ENCODE results near the gene HIP1R.

HIP1R gene

DNA sequence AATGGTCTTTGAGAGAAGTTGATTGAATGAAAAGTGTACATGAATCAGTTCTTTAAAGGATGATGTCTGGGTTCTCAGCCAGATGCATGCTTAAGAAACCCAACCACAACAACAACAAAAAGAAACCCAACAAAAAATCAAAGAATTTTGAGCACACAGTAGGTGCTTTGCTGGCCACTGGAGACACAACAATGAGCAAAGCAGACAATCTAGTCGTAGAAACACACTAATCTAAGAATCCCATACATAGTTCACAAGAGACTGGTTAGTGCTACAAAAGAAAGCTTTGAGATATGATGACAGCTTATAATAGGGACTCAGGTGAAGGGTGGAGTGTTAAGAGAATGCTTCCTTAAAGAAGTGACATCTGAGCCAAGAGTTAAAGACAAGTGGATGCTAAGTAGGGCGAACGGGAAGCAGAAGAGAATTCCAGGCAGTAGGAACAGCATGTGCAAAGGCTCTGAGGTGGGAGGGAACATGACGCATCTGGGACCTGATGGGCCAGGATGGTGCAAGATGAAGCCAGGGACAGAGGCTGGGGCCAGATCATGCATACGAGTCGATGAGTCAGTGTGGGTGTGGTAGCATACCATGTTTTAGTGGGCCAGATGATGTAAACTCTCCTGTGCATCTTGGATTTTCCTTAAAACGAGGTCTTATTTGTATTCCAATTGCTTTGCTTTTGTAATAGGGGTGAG is 4.6 kb upstream of the HIP1R start:
- DNase-seq (ENCODE audit: low spot score), result no peak

GRCh38 chr12:122834104-122834920 is 945 bp upstream of the HIP1R start:
- peak; percentile 61 for DNase-seq (ENCODE audit: low spot score)

DNA sequence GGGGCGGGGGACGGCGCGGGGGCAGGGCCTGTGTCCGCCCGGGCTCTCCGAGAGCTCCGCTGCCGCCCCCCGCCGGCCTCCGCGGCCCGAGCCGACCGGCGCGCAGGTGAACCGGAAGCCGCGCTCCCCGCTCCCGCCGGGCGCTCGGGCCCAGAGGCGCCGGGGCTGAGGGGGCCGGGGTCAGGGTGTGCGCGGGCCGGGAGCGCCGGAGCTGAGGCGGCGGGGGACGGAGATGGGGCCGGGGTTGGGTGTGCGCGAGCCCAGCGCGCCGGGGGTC is 431 bp downstream of the HIP1R start:
- DNase-seq (ENCODE audit: low spot score), result no peak

DNA sequence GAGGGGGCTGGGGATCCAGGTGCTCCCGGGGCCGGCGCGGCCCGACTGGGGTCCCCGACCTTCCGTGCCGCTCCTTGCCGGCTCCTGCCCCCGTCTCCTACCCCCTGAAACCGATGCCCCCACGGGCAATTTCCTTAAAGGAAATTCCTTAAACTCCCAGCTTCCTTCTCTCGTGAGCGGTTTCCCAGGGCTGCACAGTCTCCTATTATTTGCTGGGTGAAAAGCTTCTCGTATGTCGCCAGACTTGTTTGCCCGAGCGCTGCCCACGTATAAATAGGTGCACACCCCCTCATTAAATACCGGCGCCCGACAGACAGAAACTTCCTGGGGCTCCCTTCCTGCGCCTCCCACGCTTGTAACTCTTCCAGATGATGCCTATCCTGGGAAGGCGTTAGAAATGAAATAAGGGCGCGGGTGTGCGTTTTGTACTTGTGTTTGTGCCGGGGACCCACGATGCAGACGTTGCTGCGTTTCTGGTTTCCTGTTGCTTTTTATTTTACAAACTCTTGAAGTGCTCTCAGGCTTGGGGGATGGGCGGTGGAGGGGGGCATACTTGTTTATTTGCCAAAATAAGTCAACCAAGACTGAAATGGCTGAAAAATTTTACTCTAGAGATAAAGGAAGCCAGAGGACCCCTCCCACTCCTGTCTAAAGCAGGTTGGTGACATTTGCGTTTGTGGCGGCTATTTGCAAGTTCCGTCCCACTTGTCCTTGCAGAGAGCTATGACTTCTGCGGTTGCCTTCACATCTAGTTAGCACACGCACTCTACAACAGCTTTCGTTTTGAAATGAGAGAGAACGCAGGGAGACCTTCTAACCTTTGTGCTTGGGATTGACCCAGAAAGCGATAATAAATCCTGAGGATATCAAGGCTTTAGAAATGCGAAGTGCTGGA is 1.0 kb downstream of the HIP1R start:
- DNase-seq (ENCODE audit: low spot score), result peak; percentile 46

DNA sequence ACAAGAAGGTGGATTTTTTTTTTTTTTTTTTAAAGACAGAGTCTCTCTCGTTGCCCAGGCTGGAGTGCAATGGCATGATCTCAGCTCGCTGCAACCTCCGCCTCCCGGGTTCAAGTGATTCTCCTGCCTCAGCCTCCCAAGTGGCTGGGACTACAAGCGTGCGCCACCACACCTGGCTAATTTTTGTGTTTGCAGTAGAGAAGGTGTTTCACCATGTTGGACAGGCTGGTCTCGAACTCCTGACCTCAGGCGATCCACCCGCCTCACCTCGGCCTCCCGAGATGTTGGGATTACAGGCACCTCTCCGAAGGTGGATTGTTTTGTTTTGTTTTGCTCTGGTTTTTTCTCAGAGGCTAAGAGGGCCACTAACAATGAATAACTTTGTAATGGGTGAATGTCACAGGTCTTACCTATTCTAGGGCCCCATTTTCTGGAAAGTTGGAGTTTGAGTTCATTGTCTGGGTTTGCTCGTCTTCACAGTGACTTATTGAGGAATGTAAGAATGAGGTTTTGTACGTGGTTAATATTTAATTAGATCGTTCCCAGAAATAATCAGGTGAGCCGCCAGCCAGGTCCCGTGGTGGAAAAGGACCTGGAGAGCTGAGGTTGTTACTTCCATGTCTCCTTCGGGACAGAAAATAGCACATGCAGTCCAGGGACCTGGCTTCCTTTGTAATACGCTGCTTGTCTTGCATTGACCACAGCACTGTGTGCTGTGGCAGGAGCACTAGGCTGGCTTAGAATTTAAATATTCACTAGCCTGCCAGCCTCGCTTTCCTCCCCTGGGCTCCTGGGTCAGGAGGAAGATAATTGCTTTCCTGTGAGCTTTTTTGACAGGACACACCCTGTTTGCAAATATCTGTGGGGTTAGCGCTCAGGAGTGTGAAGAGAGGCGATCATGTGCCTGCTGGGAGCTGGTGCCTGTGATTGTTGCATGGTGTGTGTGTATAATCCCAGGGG is 2.3 kb downstream of the HIP1R start:
- no peak for DNase-seq (ENCODE audit: low spot score)

GRCh38 chr12:122838841-122839240 is 3.6 kb downstream of the HIP1R start:
- DNase-seq (ENCODE audit: low spot score), result no peak

DNA sequence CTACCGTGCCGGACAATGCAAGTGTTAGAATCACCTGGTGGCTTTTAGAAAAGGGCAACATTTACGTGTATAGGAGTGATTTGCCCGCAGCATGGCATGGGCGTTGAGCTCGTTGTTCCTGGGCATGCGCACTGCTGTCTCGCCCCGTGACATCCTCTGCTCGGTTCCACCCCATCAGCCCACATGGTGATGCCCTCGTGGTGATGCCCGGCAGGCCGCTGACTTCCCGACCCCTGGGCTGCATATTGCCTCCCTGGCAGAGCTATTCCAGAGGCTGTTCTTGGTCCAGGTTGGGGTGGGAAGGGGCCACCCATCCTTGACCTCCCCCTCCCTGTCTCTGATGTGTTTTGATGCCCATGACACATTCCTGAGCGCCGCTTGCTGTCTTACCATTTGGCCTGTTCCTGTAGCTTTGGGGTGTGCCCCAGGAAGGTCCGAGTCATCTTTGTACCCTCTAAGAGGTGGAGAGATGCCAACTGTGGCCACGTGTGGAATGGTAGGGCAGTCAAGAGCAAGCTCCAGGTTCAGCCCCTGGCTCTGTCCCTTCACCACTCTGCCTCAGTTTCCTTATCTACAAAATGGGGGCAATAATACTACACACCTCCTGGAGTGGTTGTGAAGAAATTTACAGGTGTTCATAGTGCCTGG is 4.8 kb downstream of the HIP1R start:
- DNase-seq (ENCODE audit: low spot score), result no peak

GRCh38 chr12:122840580-122841513 is 5.6 kb downstream of the HIP1R start:
- DNase-seq (ENCODE audit: low spot score), result no peak

DNA sequence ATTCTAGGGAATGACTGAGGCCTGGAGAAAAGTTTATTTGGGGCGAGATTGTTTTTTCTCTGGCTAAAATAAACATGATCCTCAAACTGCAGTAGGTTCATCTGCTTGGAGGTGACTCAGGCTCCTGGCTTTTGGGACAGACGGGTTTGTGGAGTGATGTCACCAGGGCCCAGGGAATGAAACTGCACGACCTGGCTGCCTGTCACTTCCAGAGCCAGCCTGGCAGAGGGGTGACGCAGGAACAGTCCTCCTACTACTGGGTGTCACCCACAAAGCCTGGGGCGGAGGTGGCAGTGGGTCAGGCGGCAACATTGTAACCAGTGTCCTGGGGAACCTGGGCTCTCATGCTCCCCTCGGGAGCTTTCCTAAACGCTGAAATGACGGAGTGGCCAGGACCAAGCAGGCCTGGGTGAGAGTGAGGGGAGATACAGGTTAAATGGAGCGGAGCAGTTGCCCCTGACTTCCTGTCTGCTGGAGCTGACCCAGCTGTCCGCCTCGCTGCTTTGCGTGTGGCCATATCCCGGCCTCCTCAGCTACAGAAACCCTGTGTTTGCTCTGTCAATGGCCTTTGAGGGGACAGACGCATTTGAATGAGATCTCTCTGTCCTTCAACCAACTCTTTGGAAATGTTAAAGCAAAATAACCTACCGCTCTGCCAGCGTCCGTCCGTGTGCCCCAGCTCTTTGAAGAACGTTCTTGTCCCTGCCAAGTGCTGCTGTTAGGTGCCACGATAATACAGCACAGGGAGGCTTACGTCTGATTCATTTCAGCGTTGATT is 6.5 kb downstream of the HIP1R start:
- DNase-seq (ENCODE audit: low spot score), result no peak

DNA sequence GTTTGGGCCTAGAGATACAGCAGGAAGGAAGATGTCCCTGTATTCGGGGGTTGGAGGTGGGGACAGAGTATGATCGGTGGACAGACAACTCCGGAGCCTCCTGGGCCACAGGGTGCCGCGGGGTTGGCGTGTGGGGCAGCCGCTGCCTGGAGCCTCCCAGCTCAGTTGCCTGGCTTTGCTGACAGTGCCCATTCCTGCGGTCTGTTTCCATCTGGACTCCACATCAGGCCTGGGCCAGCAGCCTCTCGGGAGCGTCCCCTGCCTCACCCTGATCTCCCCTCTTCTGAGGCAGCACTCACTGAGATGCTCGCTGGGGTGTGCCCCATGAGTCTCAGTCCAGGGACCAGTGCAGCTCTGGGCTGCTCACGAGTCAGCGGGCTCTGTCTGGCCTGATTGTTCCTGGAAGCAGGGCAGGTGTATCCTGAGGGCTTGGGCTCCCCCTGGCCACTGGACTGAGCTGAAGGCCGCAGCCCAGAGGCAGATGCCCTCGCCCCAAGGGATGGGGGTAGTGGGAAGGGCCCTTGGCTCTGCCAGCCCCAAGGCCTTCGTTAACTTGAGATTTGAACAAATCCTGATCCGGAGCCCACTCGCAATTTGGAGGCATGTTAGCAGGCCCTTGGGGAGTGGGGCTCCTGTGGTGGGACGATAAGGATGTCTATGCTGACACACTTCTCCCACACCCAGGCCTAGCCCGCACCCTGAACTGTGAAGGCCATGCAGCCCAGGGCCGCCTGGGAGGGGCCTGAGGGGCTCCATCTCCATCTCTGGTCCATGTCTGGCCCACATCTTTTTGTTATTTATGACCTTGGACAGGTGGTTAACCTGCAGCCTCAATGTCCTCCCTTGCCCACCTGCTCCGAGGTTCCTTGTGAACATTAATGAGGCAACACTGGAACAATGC is 7.5 kb downstream of the HIP1R start:
- no peak for DNase-seq (ENCODE audit: low spot score)

DNA sequence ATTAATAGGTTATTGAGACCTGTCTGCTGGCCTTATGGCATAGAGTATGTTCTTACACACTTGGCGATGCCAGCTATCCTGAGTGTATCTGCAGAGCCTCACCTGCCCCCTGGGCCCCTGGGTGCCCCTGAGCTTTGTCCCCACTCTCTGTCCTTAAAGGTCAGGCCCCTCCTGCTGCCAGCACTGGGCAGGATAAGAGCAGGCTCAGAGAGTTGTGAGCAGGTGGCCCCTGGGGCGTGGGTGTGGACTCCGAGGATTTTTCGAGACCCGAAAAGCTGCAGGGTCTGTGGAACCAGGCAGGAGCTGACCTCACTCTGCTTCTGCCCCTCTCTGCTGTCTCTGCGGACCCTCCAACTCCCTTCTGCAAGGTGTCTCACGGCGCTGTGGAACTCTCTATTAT is 8.2 kb downstream of the HIP1R start:
- DNase-seq (ENCODE audit: low spot score), result no peak

- no peak for DNase-seq (ENCODE audit: low spot score)
Observed at GRCh38 chr12:122844366-122844971, 9.2 kb downstream of the HIP1R start.

GRCh38 chr12:122845041-122845864 is 10.0 kb downstream of the HIP1R start:
- no peak for DNase-seq (ENCODE audit: low spot score)

DNA sequence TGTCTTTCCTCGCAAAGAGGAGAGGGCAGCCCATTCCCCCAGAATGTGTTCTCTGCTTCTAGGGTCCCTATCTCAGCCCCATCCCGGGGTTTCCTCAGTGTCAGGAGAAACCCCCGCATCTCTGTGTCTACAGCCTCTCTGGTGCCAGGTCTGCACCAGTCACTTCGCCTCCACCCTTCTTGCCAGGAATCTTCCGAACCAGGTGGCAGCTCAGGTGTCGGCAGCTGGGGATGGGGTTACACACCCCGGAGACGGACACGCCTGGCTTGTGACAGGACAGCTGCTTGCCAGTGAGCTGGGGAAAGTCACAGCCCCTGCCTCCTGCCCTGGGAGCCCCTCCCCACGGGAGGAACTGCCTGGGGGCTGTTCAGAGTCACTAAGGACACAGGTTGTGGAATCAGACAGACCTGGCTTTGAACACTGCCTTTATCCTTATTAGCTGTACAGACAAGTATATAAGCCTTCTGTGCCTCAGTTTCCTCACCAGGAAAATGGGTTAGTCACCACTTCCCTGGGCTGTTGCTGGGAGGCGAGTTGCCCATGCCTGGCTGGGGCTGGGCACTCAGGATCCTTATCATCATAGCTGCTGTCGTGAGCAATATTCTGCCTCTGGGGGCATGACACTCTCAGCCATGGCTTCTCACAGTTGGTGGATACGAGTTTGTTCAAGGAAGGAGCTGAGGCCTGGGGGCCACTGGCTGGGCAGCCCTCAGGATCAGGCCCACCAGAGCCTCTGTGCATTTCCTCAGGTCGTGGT is 10.8 kb downstream of the HIP1R start:
- no peak for DNase-seq (ENCODE audit: low spot score)

- no peak for DNase-seq (ENCODE audit: low spot score)
Observed at GRCh38 chr12:122846622-122847515, 11.6 kb downstream of the HIP1R start.
